Measurements from ENCODE around the gene CCR7.
A peak's percentile ranks its signal among the peaks of the same experiment; 100 is the strongest.
"Not testable (repeated sequence)": the region's sequence is repeated elsewhere in the genome, so short reads cannot be mapped to it uniquely, and the experiment has no call there.

CCR7 gene

GRCh38 chr17:40597156-40597555 lies 31.9 kb upstream of the CCR7 start:
- DNase-seq (ENCODE audit: low read depth) = no peak

- DNase-seq (ENCODE audit: low read depth) = no peak
Observed at GRCh38 chr17:40596261-40596919, 31.1 kb upstream of the CCR7 start.

GRCh38 chr17:40590742-40591141 lies 25.5 kb upstream of the CCR7 start:
- no peak for DNase-seq (ENCODE audit: low read depth)

- DNase-seq (ENCODE audit: low read depth) = no peak
Observed at GRCh38 chr17:40588552-40588951, 23.3 kb upstream of the CCR7 start.

- not testable (repeated sequence) for DNase-seq (ENCODE audit: low read depth)
Observed at GRCh38 chr17:40586264-40586663, 21.0 kb upstream of the CCR7 start.

GRCh38 chr17:40584950-40585349 lies 19.7 kb upstream of the CCR7 start:
- DNase-seq (ENCODE audit: low read depth) = not testable (repeated sequence)

- peak; percentile 65 for DNase-seq (ENCODE audit: low read depth)
Observed at GRCh38 chr17:40582328-40582901, 17.1 kb upstream of the CCR7 start.

GRCh38 chr17:40580140-40580539 lies 14.9 kb upstream of the CCR7 start:
- DNase-seq (ENCODE audit: low read depth) = no peak

GRCh38 chr17:40579471-40579870 lies 14.2 kb upstream of the CCR7 start:
- no peak for DNase-seq (ENCODE audit: low read depth)

- DNase-seq (ENCODE audit: low read depth) = no peak
Observed at GRCh38 chr17:40577611-40578065, 12.4 kb upstream of the CCR7 start.

- DNase-seq (ENCODE audit: low read depth) = no peak
Observed at GRCh38 chr17:40576113-40576740, 11.0 kb upstream of the CCR7 start.

- no peak for DNase-seq (ENCODE audit: low read depth)
Observed at GRCh38 chr17:40574292-40574691, 9.0 kb upstream of the CCR7 start.

- not testable (repeated sequence) for DNase-seq (ENCODE audit: low read depth)
Observed at GRCh38 chr17:40572245-40572993, 7.1 kb upstream of the CCR7 start.

- no peak for DNase-seq (ENCODE audit: low read depth)
Observed at GRCh38 chr17:40568074-40568836, 3.0 kb upstream of the CCR7 start.

GRCh38 chr17:40567377-40567776 lies 2.1 kb upstream of the CCR7 start:
- DNase-seq (ENCODE audit: low read depth) = no peak

- DNase-seq (ENCODE audit: low read depth) = no peak
Observed at GRCh38 chr17:40565769-40566409, 617 bp upstream of the CCR7 start.

- no peak for DNase-seq (ENCODE audit: low read depth)
Observed at GRCh38 chr17:40564195-40564882, 933 bp downstream of the CCR7 start.

GRCh38 chr17:40563220-40564052 lies 1.8 kb downstream of the CCR7 start:
- no peak for DNase-seq (ENCODE audit: low read depth)

GRCh38 chr17:40562838-40563219 lies 2.4 kb downstream of the CCR7 start:
- no peak for DNase-seq (ENCODE audit: low read depth)

All from activated T-helper 1 cell treated with Interleukin-2 at 50 U/mL for 16 hours (primary cell).